Endothelial cell (in vitro differentiated cells): Measurements from ENCODE around the gene PACSIN3. TPM values are rescaled to one million over a fixed set of nuclear protein-coding genes. Genes with fewer than 3 reads are reported as not detected.
"Not testable (repeated sequence)": the region's sequence is repeated elsewhere in the genome, so short reads cannot be mapped to it uniquely, and the experiment has no call there.

Source experiments
- DNase-seq: peaks from one replicate; pipeline ENCODE4 v3.0.0; 2021; ENCODE audit warnings: low spot score
- H3K27ac Mint-ChIP-seq: one replicate; pipeline ENCODE4 v1.8.0; 2021; ENCODE audit warnings: mixed read lengths, inconsistent platforms; ENCODE audit not compliant: unreplicated experiment
- H3K27me3 Mint-ChIP-seq: one replicate; pipeline ENCODE4 v1.8.0; 2021; ENCODE audit warnings: mild to moderate bottlenecking, moderate library complexity, mixed read lengths, inconsistent platforms; ENCODE audit not compliant: unreplicated experiment
- H3K36me3 Mint-ChIP-seq: one replicate; pipeline ENCODE4 v1.8.0; 2021; ENCODE audit warnings: mild to moderate bottlenecking, low read depth, mixed read lengths, inconsistent platforms; ENCODE audit not compliant: unreplicated experiment
- H3K4me1 Mint-ChIP-seq: one replicate; pipeline ENCODE4 v1.8.0; 2021; ENCODE audit warnings: mild to moderate bottlenecking, mixed read lengths, inconsistent platforms; ENCODE audit not compliant: unreplicated experiment
- H3K4me3 Mint-ChIP-seq: one replicate; pipeline ENCODE4 v1.8.0; 2021; ENCODE audit warnings: mild to moderate bottlenecking, mixed read lengths, inconsistent platforms; ENCODE audit not compliant: unreplicated experiment
- H3K9me3 Mint-ChIP-seq: one replicate; pipeline ENCODE4 v1.8.0; 2021; ENCODE audit warnings: mixed read lengths, inconsistent platforms; ENCODE audit not compliant: unreplicated experiment
- total RNA-seq: library from RNA; stranded (reverse); fragmentation: NEBNext Ultra II Directional; extraction: Animal tissue kit (Norgen Biotek cat#: 25700); gene quantifications from one replicate; pipeline ENCODE4 v1.2.1, GENCODE V29; 2021; ENCODE audit not compliant: unreplicated experiment
- TF ChIP-seq, protein P1 (sequence below): fragments of 200-600 bp; sonication (generic); IDR thresholded peaks from one replicate; pipeline ENCODE4 v1.5.0; 2021; ENCODE audit warnings: antibody characterized with exemption; ENCODE audit not compliant: unreplicated experiment

PACSIN3 gene
- total RNA-seq, 1 donor from 2014 or later: 10.7 TPM

GRCh38 chr11:47192111-47192510, 5.9 kb upstream of the PACSIN3 start:
- Mint-ChIP-seq H3K9me3 (no peaks in the 10 kb centered on the region), H3K4me1 (no peaks in the 10 kb centered on the region), H3K4me3 (no peak overlapping the region), H3K36me3 (no peaks in the 10 kb centered on the region), H3K27ac (no peak overlapping the region), H3K27me3 (peaks cover 6% of the 10 kb centered on the region)
- DNase-seq: no peak
- TF ChIP-seq, protein P1, sequence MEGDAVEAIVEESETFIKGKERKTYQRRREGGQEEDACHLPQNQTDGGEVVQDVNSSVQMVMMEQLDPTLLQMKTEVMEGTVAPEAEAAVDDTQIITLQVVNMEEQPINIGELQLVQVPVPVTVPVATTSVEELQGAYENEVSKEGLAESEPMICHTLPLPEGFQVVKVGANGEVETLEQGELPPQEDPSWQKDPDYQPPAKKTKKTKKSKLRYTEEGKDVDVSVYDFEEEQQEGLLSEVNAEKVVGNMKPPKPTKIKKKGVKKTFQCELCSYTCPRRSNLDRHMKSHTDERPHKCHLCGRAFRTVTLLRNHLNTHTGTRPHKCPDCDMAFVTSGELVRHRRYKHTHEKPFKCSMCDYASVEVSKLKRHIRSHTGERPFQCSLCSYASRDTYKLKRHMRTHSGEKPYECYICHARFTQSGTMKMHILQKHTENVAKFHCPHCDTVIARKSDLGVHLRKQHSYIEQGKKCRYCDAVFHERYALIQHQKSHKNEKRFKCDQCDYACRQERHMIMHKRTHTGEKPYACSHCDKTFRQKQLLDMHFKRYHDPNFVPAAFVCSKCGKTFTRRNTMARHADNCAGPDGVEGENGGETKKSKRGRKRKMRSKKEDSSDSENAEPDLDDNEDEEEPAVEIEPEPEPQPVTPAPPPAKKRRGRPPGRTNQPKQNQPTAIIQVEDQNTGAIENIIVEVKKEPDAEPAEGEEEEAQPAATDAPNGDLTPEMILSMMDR: no peak

GRCh38 chr11:47191137-47191536, 4.9 kb upstream of the PACSIN3 start:
- not testable (repeated sequence) for H3K4me1 Mint-ChIP-seq

DNA sequence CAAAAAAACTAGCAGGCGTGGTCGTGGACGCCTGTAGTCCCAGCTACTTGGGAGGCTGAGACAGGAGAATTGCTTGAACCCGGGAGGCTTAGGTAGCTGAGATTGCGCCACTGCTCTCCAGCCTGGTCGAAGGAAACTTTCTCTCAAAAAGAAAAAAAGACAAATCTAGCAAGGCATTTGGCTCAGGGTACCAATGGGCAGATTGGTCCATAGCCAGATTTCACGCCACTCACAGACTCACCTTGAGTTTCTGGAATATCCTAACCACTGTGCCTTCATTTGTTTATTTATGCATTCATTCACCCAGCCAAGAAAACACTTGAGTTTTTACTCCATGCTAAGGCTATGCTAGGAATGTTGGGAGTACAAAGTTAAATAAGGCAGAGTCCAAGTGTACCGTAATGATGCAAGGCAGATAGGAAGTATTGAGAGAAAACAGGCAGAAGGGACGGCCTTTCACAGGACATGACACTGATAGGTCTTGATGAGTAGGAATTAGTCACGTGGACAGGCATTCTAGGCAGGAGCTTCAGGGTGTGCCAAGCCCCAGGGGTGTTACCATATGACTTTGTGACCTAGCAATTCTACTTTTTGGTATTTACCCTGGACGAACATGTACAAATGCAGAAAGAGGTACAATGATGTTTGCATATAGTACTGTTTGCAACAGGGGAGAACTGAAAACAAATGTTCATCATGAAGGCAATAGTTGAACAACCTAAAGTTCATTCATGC, 3.0 kb upstream of the PACSIN3 start:
- Mint-ChIP-seq H3K27me3 (peaks cover 3% of the 10 kb centered on the region), H3K9me3 (no peaks in the 10 kb centered on the region), H3K27ac (no peak overlapping the region), H3K4me3 (no peak overlapping the region), H3K36me3 (no peaks in the 10 kb centered on the region), H3K4me1 (no peaks in the 10 kb centered on the region)
- DNase-seq: no peak
- TF ChIP-seq, protein P1: no peak

More at GRCh38 chr11:47191137-47191536, 4.9 kb upstream of the PACSIN3 start:
- DNase-seq, H3K27ac Mint-ChIP-seq, H3K4me3 Mint-ChIP-seq, H3K27me3 Mint-ChIP-seq, H3K9me3 Mint-ChIP-seq, H3K36me3 Mint-ChIP-seq: not testable (repeated sequence)

GRCh38 chr11:47188259-47188658, 2.0 kb upstream of the PACSIN3 start:
- Mint-ChIP-seq H3K27ac (no peak overlapping the region), H3K9me3 (no peaks in the 10 kb centered on the region), H3K4me3 (no peak overlapping the region), H3K36me3 (no peaks in the 10 kb centered on the region), H3K4me1 (no peaks in the 10 kb centered on the region), H3K27me3 (peaks cover 4% of the 10 kb centered on the region)
- TF ChIP-seq, protein P1: no peak
- no peak for DNase-seq

DNA sequence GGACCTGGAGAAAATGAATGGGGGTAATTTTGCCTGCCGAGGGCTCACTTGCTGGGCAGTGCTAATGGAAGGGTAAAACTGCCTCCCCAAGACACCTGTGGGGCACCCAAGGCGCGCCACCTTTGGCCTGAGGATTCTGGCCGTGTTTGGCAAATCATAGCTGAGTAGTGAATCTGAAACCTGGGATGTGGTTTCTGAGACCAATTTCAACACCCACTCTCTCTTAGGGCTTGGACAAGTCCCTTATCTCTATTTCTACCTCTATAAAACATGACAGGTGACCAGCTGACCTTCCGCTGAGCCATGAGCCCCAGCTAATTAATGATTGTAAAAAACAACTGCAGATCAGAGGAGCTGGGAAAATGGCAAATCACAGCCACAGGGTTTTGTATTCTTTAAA, 1.5 kb upstream of the PACSIN3 start:
- no peak for DNase-seq
- TF ChIP-seq, protein P1: no peak

More for the DNA sequence above, 1.5 kb upstream of the PACSIN3 start:
- H3K27me3 Mint-ChIP-seq: peaks cover 4% of the 10 kb centered on the region
- H3K4me1 Mint-ChIP-seq: no peaks in the 10 kb centered on the region
- H3K27ac Mint-ChIP-seq: no peak overlapping the region
- H3K36me3 Mint-ChIP-seq: no peaks in the 10 kb centered on the region
- H3K4me3 Mint-ChIP-seq: peak overlapping the region; percentile 67
- H3K9me3 Mint-ChIP-seq: no peaks in the 10 kb centered on the region
